ENCODE measurements around the gene SORCS1. TPM values are rescaled to one million over a fixed set of nuclear protein-coding genes. Genes with fewer than 3 reads are reported as not detected.

The SORCS1 gene
- total and polyA plus RNA-seq, 2 of the 8 experiments (the other 6 are each of a cell fraction or from before 2014, with no cell fraction given) = 4.1 to 4.6 TPM

DNA sequence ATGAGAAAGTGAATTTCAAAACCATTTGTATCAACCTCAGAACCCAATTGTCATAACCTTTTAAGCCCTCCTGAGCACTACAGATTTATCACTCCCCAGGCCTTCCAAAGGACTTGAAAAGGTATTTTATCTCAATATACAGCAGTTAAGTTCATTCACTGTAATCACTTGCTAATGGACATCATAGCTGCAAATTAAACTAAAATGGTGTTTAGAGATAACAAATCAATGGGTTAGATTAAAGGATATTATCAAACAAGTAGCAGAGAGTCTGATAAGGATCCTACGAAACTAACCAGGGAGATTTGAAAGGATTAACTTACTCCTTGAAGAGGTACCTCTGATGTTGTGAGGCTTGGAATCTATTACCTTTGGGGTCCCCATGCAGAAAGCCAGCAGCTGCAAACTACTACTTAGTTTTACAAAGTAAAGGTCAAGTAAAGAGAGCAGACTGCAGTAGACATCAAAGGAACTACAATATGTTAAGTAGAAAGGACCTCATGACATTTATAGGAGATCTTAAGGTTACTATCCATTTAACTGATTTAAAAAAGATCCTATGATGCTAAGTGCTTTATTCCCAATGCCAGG is 359.4 kb downstream of the SORCS1 start:
- no peaks in the 10 kb centered on the region for H3K9me3 ChIP-seq (ENCODE audit: insufficient read depth in 2 of 2, low read depth in 1 of 2, low read length in 1 of 2)
- no peak overlapping the region for H3K18ac ChIP-seq (ENCODE audit: extremely low read depth, low read length)
- no peaks in the 10 kb centered on the region for H3K36me3 ChIP-seq (ENCODE audit: control insufficient read depth in 2 of 4, insufficient read depth in 4 of 4, low read length in 3 of 4)
- H3K27ac ChIP-seq (ENCODE audit: low read depth, low read length) = no peak overlapping the region
- no peak overlapping the region for H2BK5ac ChIP-seq (ENCODE audit: low read depth, low read length)
- no peak overlapping the region for H3K56ac ChIP-seq (replicated peaks; ENCODE audit: insufficient read length, low read depth, low read length)
- H3K4me3 ChIP-seq (ENCODE audit: extremely low read depth in 1 of 4, insufficient read depth in 2 of 4, low read depth in 3 of 4, low read length in 4 of 4) = no peak overlapping the region
- H3K4me2 ChIP-seq (ENCODE audit: insufficient read depth in 1 of 2, low read depth in 2 of 2, low read length in 2 of 2) = no peak overlapping the region
- H4K91ac ChIP-seq (replicated peaks; ENCODE audit: insufficient read length, low read length) = no peak overlapping the region
- no peaks in the 10 kb centered on the region for H3K79me2 ChIP-seq (ENCODE audit: control insufficient read depth in 1 of 2, insufficient read depth in 2 of 2, low read length in 2 of 2)
- no peak overlapping the region for H2BK12ac ChIP-seq (ENCODE audit: low read depth, low read length)
- H3K79me1 ChIP-seq (ENCODE audit: low read depth, low read length) = no peaks in the 10 kb centered on the region
- no peak overlapping the region for H2BK120ac ChIP-seq (replicated peaks; ENCODE audit: low read depth, low read length)
- ChIA-PET POLR2A (ENCODE audit: partially characterized antibody) (no interaction called here), CTCF (ENCODE audit: partially characterized antibody) (no interaction called here)
- H2AK5ac ChIP-seq (ENCODE audit: low read depth, low read length) = no peak overlapping the region
- no peaks in the 10 kb centered on the region for H3K27me3 ChIP-seq (replicated peaks in 1 of 4; ENCODE audit: control insufficient read depth in 3 of 4, extremely low read depth in 1 of 4, insufficient read depth in 3 of 4, low read length in 3 of 4)
- H3K4ac ChIP-seq (replicated peaks; ENCODE audit: insufficient read length, low read depth, low read length) = no peak overlapping the region
- FAIRE-seq (no peak), DNase-seq (ENCODE audit: low read depth in 1 of 2, low spot score in 2 of 2) (no peak)
- no peaks in the 10 kb centered on the region for H3K23me2 ChIP-seq (ENCODE audit: low read depth, low read length)
- H4K5ac ChIP-seq (ENCODE audit: insufficient read length, low read depth, low read length) = no peak overlapping the region
- no peaks in the 10 kb centered on the region for H4K20me1 ChIP-seq (replicated peaks in 1 of 2; ENCODE audit: control insufficient read depth in 1 of 2, insufficient read depth in 2 of 2, low read length in 2 of 2)
- peaks cover 0 to 6% (median 0%) of the 10 kb centered on the region in 4 experiments; a peak in 2 of 7 replicates for H3K4me1 ChIP-seq (replicated peaks in 1 of 4; ENCODE audit: control insufficient read depth in 3 of 4, insufficient read depth in 4 of 4, low read length in 3 of 4)
- no peak overlapping the region for H2BK20ac ChIP-seq (ENCODE audit: low read length)
- H2AFZ ChIP-seq (ENCODE audit: low read length) = no peak overlapping the region
- WGBS, 2 experiments (ENCODE audit: extremely low coverage in 1 of 2, insufficient coverage in 1 of 2, insufficient read length in 1 of 2, insufficient replicate concordance in 2 of 2, low coverage in 1 of 2, low lambda C conversion rate in 2 of 2, missing lambda C conversion rate in 1 of 2) = 58% methylated on average over 1 of the region's 1 CpG; no CpG with 5 or more reads in 1 of the 2 experiments
- no peak overlapping the region for H3K14ac ChIP-seq (ENCODE audit: insufficient read length)
- no peak overlapping the region for H3K9ac ChIP-seq (replicated peaks in 1 of 4; ENCODE audit: extremely low read depth in 1 of 4, low read depth in 3 of 4, low read length in 3 of 4)
- H2BK15ac ChIP-seq (ENCODE audit: low read length) = no peak overlapping the region
- H4K8ac ChIP-seq (ENCODE audit: extremely low read depth, insufficient read depth, low read length) = no peak overlapping the region
- H3K23ac ChIP-seq (ENCODE audit: insufficient read length) = no peak overlapping the region
- TF ChIP-seq GABPA (IDR thresholded peaks at IDR 0.05; ENCODE audit: borderline replicate concordance, insufficient read depth, low read length) (no peak), HDAC2 (IDR thresholded peaks at IDR 0.05; ENCODE audit: borderline replicate concordance in 1 of 2, low read depth in 2 of 2, low read length in 2 of 2) (no peak), TAF1 (IDR thresholded peaks at IDR 0.05; ENCODE audit: low read depth, low read length) (no peak), EGR1 (IDR thresholded peaks at IDR 0.05; ENCODE audit: borderline replicate concordance, low read depth, low read length) (no peak), RXRA (IDR thresholded peaks at IDR 0.05; ENCODE audit: insufficient read depth, low read depth, low read length) (no peak), SUZ12 (IDR thresholded peaks at IDR 0.05; ENCODE audit: low read length) (no peak), BACH1 (IDR thresholded peaks at IDR 0.05; ENCODE audit: low read length) (no peak), ZNF274 (IDR thresholded peaks at IDR 0.05; ENCODE audit: borderline replicate concordance, extremely low read depth, low read length) (no peak), TCF12 (IDR thresholded peaks at IDR 0.05; ENCODE audit: low read depth, low read length) (no peak), CHD1 (IDR thresholded peaks at IDR 0.05; ENCODE audit: low read depth, low read length) (no peak), RNF2 (IDR thresholded peaks at IDR 0.05; ENCODE audit: borderline replicate concordance, low read depth, low read length, missing control alignments, poor library complexity, severe bottlenecking) (no peak), BCL11A (IDR thresholded peaks at IDR 0.05; ENCODE audit: low read depth in 2 of 2, low read length in 2 of 2) (no peak), SP4 (IDR thresholded peaks at IDR 0.05; ENCODE audit: low read length) (no peak)
